BJ (cell line): ENCODE measurements around the gene MCM6. TPM values are rescaled to one million over a fixed set of nuclear protein-coding genes. Genes with fewer than 3 reads are reported as not detected.

Source experiments
- CTCF ChIA-PET: fragments of 350-600 bp; formaldehyde crosslinking; extraction: SDS; loops from one replicate; lab custom pipeline; 2021; ENCODE audit warnings: antibody characterized with exemption, inconsistent platforms; lab: Yijun Ruan, JAX
- POLR2A ChIA-PET: fragments of 300-600 bp; sonication (Branson Sonifier 250); formaldehyde crosslinking; extraction: SDS; loops from one replicate; lab custom pipeline; 2021; ENCODE audit warnings: antibody characterized with exemption; lab: Charles Lee
- DNase-seq: peaks from one replicate; pipeline ENCODE4 v3.0.0-alpha.2; 2011; ENCODE audit warnings: low read depth
- H3K27me3 ChIP-seq: 2 replicates; pipeline ENCODE4 v1.6.0; 2011; ENCODE audit warnings: low read length; ENCODE audit not compliant: control insufficient read depth, insufficient read depth
- H3K36me3 ChIP-seq: 2 replicates; pipeline ENCODE4 v1.5.1; 2011; ENCODE audit warnings: low read length; ENCODE audit not compliant: control insufficient read depth, insufficient read depth
- H3K4me3 ChIP-seq: 2 replicates; pipeline ENCODE4 v1.5.1; 2011; ENCODE audit warnings: low read depth, mild to moderate bottlenecking, control low read depth, low read length
- CTCF ChIP-seq: IDR thresholded peaks from 2 replicates; pipeline ENCODE4 v1.5.1; 2011; ENCODE audit warnings: low read depth, mild to moderate bottlenecking, control low read depth, inconsistent platforms, low read length, moderate library complexity; ENCODE audit not compliant: insufficient read depth
- polyA minus RNA-seq: library from RNA; depleted of rRNA, polyadenylated mRNA; stranded (reverse); fragments of >200 nt; gene quantifications from 2 replicates; pipeline ENCODE4 v1.2.3, GENCODE V29; 2011; rRNA and poly(A)+ RNA removed
- polyA plus RNA-seq: library from polyadenylated mRNA; depleted of rRNA; stranded (reverse); fragments of >200 nt; gene quantifications from 2 replicates; pipeline ENCODE4 v1.2.3, GENCODE V29; 2011; rRNA removed

MCM6 gene
- polyA plus RNA-seq, result 15.7 and 23.3 TPM in 2 replicates
- polyA minus RNA-seq, result 14.3 and 19.6 TPM in 2 replicates

GRCh38 chr2:135876066-135876711, at the start of gene MCM6:
MCM6 (minus strand) TSS chr2:135876443; CDS start chr2:135876365, 78 bp downstream.
- Histone ChIP-seq H3K36me3 (no peaks in the 10 kb centered on the region), H3K27me3 (no peaks in the 10 kb centered on the region), H3K4me3 (peak within 1 kb of the TSS; percentile 50)
- ChIA-PET POLR2A (interaction anchor here (0.6 kb wide), 1 partner anchor 107 kb away, joined by 4 read pairs; no protein-coding TSS in a partner anchor), CTCF (interaction anchor here (0.6 to 2.2 kb wide), 4 partner anchors 11 to 79 kb away, joined by 3 to 13 read pairs (median 4); no protein-coding TSS in a partner anchor)
- peak; percentile 96 for DNase-seq
- TF ChIP-seq CTCF, result 0 out of 2 replicates have a peak, but pooled peaks have one; percentile 9

GRCh38 chr2:135925571-135925970, 49.3 kb upstream of the MCM6 start:
- POLR2A ChIA-PET, result no interaction called here
- H3K4me3 ChIP-seq, result no peak overlapping the region
- H3K27me3 ChIP-seq, result no peaks in the 10 kb centered on the region
- CTCF ChIA-PET, result interaction anchor here (1.6 kb wide), 1 partner anchor 11 kb away, joined by 4 read pairs; no protein-coding TSS in a partner anchor
- DNase-seq, result no peak
- peaks cover 2% of the 10 kb centered on the region for H3K36me3 ChIP-seq
- TF ChIP-seq CTCF, result no peak

GRCh38 chr2:135916207-135916606, 40.0 kb upstream of the MCM6 start:
- DNase-seq, result no peak
- Histone ChIP-seq H3K4me3 (no peak overlapping the region), H3K27me3 (no peaks in the 10 kb centered on the region), H3K36me3 (no peaks in the 10 kb centered on the region; the same call in 1 of the 2 replicates)
- CTCF ChIA-PET, result interaction anchor here (0.6 to 1.6 kb wide), 3 partner anchors 13 to 469 kb away, joined by 3 to 5 read pairs (median 4); no protein-coding TSS in a partner anchor
- POLR2A ChIA-PET, result no interaction called here
- TF ChIP-seq CTCF, result peak; percentile 35; the same call in 1 of the 2 replicates

- H3K36me3 ChIP-seq, result no peaks in the 10 kb centered on the region; the same call in 1 of the 2 replicates
- TF ChIP-seq CTCF, result no peak
- ChIA-PET CTCF (interaction anchor here (0.5 to 2.2 kb wide), 15 partner anchors 8 to 470 kb away, joined by 3 to 17 read pairs (median 4); no protein-coding TSS in a partner anchor), POLR2A (no interaction called here)
- DNase-seq, result no peak
- no peaks in the 10 kb centered on the region for H3K27me3 ChIP-seq
- H3K4me3 ChIP-seq, result no peak overlapping the region
Measured at GRCh38 chr2:135914485-135914884, 38.2 kb upstream of the MCM6 start.

GRCh38 chr2:135913727-135914365, 37.6 kb upstream of the MCM6 start:
- Histone ChIP-seq H3K4me3 (no peak overlapping the region), H3K36me3 (no peaks in the 10 kb centered on the region; the same call in 1 of the 2 replicates), H3K27me3 (no peaks in the 10 kb centered on the region)
- peak; percentile 68 for TF ChIP-seq CTCF
- DNase-seq, result no peak
- ChIA-PET CTCF (interaction anchor here (0.5 to 2.2 kb wide), 25 partner anchors 9 to 1015 kb away, joined by 3 to 17 read pairs (median 4); no protein-coding TSS in a partner anchor), POLR2A (no interaction called here)
